Stimulated activated CD8-positive, alpha-beta memory T cell treated with anti-CD3 and anti-CD28 coated beads, Interleukin-12 subunit alpha, Interleukin-12 subunit beta, amount 100 ng/mL, for 1 hour (primary cell): Measurements from ENCODE around the gene BHLHA15.

ENCODE experiments used
- DNase-seq: peaks from one replicate; pipeline ENCODE4 v3.0.0-alpha.2; 2020; ENCODE audit warnings: low read depth

BHLHA15 gene

DNA sequence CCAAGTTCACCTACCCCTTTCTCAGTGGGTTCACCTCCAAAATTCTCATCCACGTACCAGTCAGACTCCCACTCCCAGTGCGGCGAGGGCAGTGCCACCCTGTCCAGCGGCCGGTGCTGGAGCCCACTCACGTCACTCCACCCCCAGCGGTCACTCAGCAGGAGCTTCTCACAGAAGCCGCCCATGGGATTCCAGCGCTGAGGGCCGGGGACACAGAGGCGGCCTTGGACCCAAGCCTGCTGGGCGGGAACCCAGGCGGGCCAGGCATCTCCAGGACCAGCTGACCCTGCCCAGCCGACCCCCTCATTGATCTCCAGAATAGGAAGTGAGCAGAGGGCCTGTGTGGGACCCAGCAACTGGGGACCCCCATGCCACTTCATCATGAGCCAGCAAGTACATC lies 33.6 kb downstream of the BHLHA15 start:
- DNase-seq = no peak

DNA sequence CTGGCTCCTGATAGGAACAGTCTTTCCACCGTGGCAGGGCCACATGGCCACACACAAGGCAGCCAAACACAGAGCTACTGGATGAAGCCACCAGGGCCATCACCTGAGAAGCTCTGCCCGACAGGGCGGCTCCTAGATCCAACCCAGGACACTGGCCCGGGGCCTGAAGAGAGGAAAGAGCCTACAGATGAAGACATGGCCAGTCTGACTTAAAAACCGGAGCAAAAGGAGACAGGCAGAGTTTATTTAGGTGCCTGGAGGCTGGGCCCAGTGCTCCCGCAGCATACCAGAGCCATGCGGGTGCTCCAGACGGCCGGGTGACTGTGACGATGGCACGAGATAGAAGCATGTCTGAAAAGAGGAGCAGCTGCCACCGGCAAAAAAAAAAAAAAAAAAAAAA lies 36.9 kb downstream of the BHLHA15 start:
- no peak for DNase-seq

DNA sequence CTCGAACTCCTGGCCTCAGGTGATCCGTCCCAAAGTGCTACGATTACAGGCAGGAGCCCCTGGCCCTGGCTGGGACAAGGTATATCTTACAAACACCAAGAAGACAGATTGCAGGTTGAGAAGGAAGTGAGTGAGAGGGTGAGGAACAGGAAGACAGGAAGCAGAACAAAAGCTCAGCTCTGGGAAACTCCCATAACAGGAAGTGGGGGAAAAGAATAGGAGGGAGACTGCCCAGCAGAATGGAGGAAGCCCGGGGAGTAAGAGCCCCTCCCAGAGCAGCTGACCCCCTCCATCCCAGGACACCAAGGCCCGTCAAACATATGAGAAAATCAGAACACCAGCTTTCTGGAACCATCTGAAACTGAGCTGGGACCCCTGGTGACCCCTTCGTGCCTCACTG lies 37.9 kb downstream of the BHLHA15 start:
- no peak for DNase-seq

DNA sequence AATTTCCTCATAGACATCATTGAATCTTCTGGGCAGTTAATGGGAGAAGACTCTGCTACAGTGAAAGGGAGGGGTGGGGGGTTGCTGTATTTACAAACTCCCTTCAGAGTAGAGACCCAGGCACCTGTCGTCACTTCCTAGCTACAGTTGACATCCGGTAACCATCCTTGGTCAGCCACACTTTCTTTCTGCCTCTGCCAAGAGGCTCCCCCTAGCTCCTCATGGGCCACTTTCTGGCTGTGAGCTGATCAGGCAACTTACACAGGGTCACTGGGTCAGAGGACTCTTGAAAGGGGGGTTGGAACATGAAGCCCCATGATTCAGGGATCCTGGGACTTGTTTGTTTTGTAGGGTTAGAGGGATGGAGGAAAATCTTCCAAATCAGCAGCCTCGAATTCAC lies 39.5 kb downstream of the BHLHA15 start:
- peak; percentile 16 for DNase-seq

DNA sequence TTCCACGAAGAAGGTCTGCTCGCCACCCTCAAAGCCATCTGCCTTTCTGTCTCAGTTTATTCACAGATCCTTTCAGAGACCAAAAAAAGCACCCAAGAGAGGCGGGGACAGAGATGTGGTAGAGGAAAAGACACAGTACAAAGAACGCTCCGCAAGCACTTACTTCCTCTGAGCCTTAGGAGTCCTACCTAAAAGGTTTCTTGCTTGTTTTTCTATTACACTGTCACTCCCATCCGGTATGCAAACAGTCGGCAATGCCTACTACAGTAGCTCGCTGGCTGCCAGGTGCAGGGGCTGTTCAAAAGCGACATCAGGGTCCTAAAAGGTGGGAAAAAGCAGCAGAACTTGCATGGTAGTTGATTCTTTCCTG lies 40.0 kb downstream of the BHLHA15 start:
- peak; percentile 4 for DNase-seq

GRCh38 chr7:98251601-98252424 lies 40.6 kb downstream of the BHLHA15 start, which contains the start of gene TECPR1:
Gene TECPR1 (minus strand): TSS chr7:98252232. CDS start chr7:98246146, 6,086 bp downstream.
- peak; percentile 75 for DNase-seq

GRCh38 chr7:98252425-98253054 lies 41.3 kb downstream of the BHLHA15 start:
- no peak for DNase-seq

DNA sequence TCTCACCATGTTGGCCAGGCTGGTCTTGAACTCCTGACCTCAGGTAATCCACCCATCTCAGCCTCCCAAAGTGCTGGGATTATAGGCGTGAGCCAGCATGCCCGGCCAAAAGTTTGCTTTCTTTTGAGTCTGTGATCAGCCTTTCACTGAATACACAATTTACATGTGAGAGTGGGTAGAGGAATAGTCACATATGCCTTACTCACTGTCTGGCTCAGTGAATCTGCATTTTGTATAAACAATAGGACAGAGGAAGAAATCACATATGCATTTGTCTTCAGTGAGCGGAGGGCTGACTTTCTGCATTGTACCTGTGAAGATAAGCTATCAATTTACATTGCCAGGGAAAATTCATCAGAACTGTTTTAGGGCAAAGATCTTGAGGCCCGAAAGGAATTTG lies 43.3 kb downstream of the BHLHA15 start:
- no peak for DNase-seq

GRCh38 chr7:98254951-98255610 lies 43.8 kb downstream of the BHLHA15 start:
- no peak for DNase-seq

DNA sequence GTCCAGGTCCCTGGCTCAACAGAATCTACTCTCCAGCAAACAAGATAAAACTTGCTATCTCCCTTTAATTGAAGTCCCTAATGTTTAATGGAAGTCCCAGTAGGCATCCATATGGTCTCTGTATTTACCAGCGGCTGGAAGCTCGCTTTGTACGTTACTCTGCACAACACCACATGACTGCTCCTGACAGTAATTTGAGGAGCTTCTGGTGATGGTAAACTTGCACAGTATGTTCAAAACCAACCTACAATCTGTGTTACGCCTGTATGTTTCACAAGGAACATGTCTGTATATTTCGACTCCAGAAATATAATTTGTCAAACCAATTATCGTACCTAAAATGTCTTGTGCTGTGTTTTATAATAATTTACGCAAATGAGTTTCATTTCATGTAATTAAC lies 45.2 kb downstream of the BHLHA15 start:
- DNase-seq = no peak

DNA sequence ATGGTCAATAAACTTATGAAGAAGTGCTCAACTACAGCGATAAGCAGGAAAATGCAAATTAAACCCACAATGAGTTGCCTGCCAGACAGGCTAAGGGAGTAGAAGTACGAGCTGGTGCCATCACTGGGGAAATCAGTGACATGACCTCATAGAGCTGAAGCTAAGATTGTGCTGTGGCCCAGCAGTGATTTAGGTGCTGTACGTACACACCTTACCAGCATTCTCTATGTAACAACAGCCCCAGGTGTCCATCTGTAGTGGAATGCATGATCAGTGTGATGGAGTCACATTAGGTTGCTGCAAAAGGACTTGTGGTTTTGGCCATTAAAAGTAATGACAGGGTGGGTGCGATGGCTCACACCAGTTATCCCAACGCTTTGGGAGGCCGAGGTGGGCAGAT lies 46.5 kb downstream of the BHLHA15 start:
- DNase-seq = no peak
